OCI-LY3 (cell line): ENCODE measurements around the gene MLST8.

ENCODE experiments used
- CTCF ChIP-seq: fragments of 200-600, 300-600 bp; sonication (generic); IDR thresholded peaks from 2 replicates; pipeline ENCODE4 v1.5.1; 2014; ENCODE audit warnings: antibody characterized with exemption, low read length, low read depth
- EZH2phosphoT487 ChIP-seq: fragments of 200-600 bp; shearing (Covaris generic); IDR thresholded peaks from 2 replicates; pipeline ENCODE4 v1.6.1; 2018; ENCODE audit warnings: antibody characterized with exemption, mixed run types, low read depth

- TF ChIP-seq CTCF (no peak), EZH2phosphoT487 (no peak)
Measured at GRCh38 chr16:2230376-2230775, 25.1 kb downstream of the MLST8 start.
